Body of pancreas (tissue), 4 donors: ENCODE results near the gene DLGAP1.

Experiments
- CTCF ChIP-seq, 7 experiments: fragments of 450-650 bp in 4 of 7; fragments of 200-600 bp in 3 of 7; sonication (generic) in 3 of 7; IDR thresholded peaks; one replicate each; pipeline ENCODE4 v1.5.1; 2016 to 2019; ENCODE audit warnings: antibody characterized with exemption in 7 of 7
- POLR2A ChIP-seq, 3 donors: fragments of 450-650 bp; IDR thresholded peaks; one replicate each; pipeline ENCODE4 v1.6.1; 2016; ENCODE audit warnings: antibody characterized with exemption in 3 of 3, mild to moderate bottlenecking in 2 of 3

GRCh38 chr18:4193086-4193485, 262.0 kb downstream of the DLGAP1 start:
- no peak for TF ChIP-seq CTCF (IDR thresholded peaks at IDR 0.05)
- no peak for TF ChIP-seq POLR2A (IDR thresholded peaks at IDR 0.05)
